HEK293 (cell line): ENCODE measurements around the gene PRKAB1.

ENCODE experiments used
- CTCF ChIA-PET: fragments of 350-600 bp; formaldehyde crosslinking; extraction: SDS; loops from one replicate; lab custom pipeline; 2021; ENCODE audit warnings: antibody characterized with exemption; lab: Yijun Ruan, JAX
- POLR2A ChIA-PET: fragments of 300-600 bp; formaldehyde crosslinking; extraction: SDS; loops from one replicate; lab custom pipeline; 2020; ENCODE audit warnings: antibody characterized with exemption, inconsistent platforms; lab: Yijun Ruan, JAX
- H3K27ac ChIP-seq: fragments of 200-500 bp; sonication (Bioruptor generic); 2 replicates; pipeline ENCODE4 v1.5.1; 2014; ENCODE audit warnings: low read depth, low read length, control low read depth, inconsistent platforms; ENCODE audit errors: extremely low read depth
- H3K36me3 ChIP-seq, 2 experiments: fragments of 200-500 bp in 1 of 2; sonication (Bioruptor generic) in 1 of 2; 1 replicate in 1 of 2; 2 replicates in 1 of 2; pipeline ENCODE4 v1.5.1; 2014 to 2017; ENCODE audit warnings: inconsistent platforms in 2 of 2, low read length in 2 of 2; ENCODE audit not compliant: control insufficient read depth in 2 of 2, insufficient read depth in 1 of 2
- H3K4me1 ChIP-seq: fragments of 200-500 bp; sonication (Bioruptor generic); 2 replicates; pipeline ENCODE4 v1.5.1; 2014; ENCODE audit warnings: mild to moderate bottlenecking, low read length, inconsistent platforms; ENCODE audit not compliant: control insufficient read depth, insufficient read depth
- H3K4me3 ChIP-seq: 2 replicates; pipeline ENCODE4 v1.5.1; 2011; ENCODE audit warnings: low read depth, mild to moderate bottlenecking, control low read depth, low read length, moderate library complexity
- H3K9me3 ChIP-seq: fragments of 200-500 bp; sonication (Bioruptor generic); 2 replicates; pipeline ENCODE4 v1.5.1; 2014; ENCODE audit warnings: low read depth, low read length, inconsistent platforms; ENCODE audit not compliant: control insufficient read depth, insufficient read depth
- BCL6B ChIP-seq: fragments of 450-650 bp; formaldehyde crosslinking; IDR thresholded peaks from 2 replicates; pipeline ENCODE4 v1.5.1; 2017; ENCODE audit warnings: missing biosample characterization, missing genetic modification characterization
- OSR2 ChIP-seq: fragments of 450-650 bp; formaldehyde crosslinking; IDR thresholded peaks from 2 replicates; pipeline ENCODE4 v1.5.1; 2016; ENCODE audit warnings: missing biosample characterization, missing genetic modification characterization
- SCRT1 ChIP-seq: fragments of 450-650 bp; formaldehyde crosslinking; IDR thresholded peaks from 2 replicates; pipeline ENCODE4 v1.5.1; 2016; ENCODE audit warnings: missing biosample characterization, missing genetic modification characterization, borderline replicate concordance
- SP7 ChIP-seq: fragments of 450-650 bp; formaldehyde crosslinking; IDR thresholded peaks from 2 replicates; pipeline ENCODE4 v1.5.1; 2016; ENCODE audit warnings: missing biosample characterization, missing genetic modification characterization
- ZFP37 ChIP-seq: fragments of 450-650 bp; formaldehyde crosslinking; IDR thresholded peaks from 2 replicates; pipeline ENCODE4 v1.5.1; 2016; ENCODE audit warnings: missing biosample characterization, missing genetic modification characterization
- ZNF138 ChIP-seq: fragments of 450-650 bp; formaldehyde crosslinking; IDR thresholded peaks from 2 replicates; pipeline ENCODE4 v1.5.1; 2016; ENCODE audit warnings: missing biosample characterization, missing genetic modification characterization, borderline replicate concordance
- ZNF157 ChIP-seq: fragments of 450-650 bp; formaldehyde crosslinking; IDR thresholded peaks from 2 replicates; pipeline ENCODE4 v1.5.1; 2016; ENCODE audit warnings: missing biosample characterization, missing genetic modification characterization
- ZNF221 ChIP-seq: fragments of 450-650 bp; formaldehyde crosslinking; IDR thresholded peaks from 2 replicates; pipeline ENCODE4 v1.5.1; 2017; ENCODE audit warnings: missing biosample characterization, missing genetic modification characterization, borderline replicate concordance
- ZNF341 ChIP-seq: fragments of 450-650 bp; formaldehyde crosslinking; IDR thresholded peaks from 2 replicates; pipeline ENCODE4; 2016; ENCODE audit warnings: low read depth, missing biosample characterization, missing genetic modification characterization
- ZNF624 ChIP-seq: fragments of 450-650 bp; formaldehyde crosslinking; IDR thresholded peaks from 2 replicates; pipeline ENCODE4 v1.5.1; 2017; ENCODE audit warnings: missing biosample characterization, missing genetic modification characterization
- ZNF670 ChIP-seq: fragments of 450-650 bp; formaldehyde crosslinking; IDR thresholded peaks from 2 replicates; pipeline ENCODE4 v1.5.1; 2016; ENCODE audit warnings: missing biosample characterization, missing genetic modification characterization, low read depth
- ZNF777 ChIP-seq: fragments of 450-650 bp; formaldehyde crosslinking; IDR thresholded peaks from 2 replicates; pipeline ENCODE4 v1.5.1; 2017; ENCODE audit warnings: missing biosample characterization, missing genetic modification characterization, borderline replicate concordance
- ZNF830 ChIP-seq: fragments of 450-650 bp; IDR thresholded peaks from 2 replicates; pipeline ENCODE4 v1.5.0; 2018; ENCODE audit warnings: missing biosample characterization, missing genetic modification characterization, low read depth, mild to moderate bottlenecking, moderate library complexity
- ZNF843 ChIP-seq: fragments of 450-650 bp; formaldehyde crosslinking; IDR thresholded peaks from 2 replicates; pipeline ENCODE4 v1.5.1; 2016; ENCODE audit warnings: missing biosample characterization, missing genetic modification characterization
- ZXDB ChIP-seq: fragments of 450-650 bp; formaldehyde crosslinking; IDR thresholded peaks from 2 replicates; pipeline ENCODE4 v1.5.1; 2016; ENCODE audit warnings: missing biosample characterization, missing genetic modification characterization
- TF ChIP-seq, protein P1 (sequence below): fragments of 450-650 bp; formaldehyde crosslinking; IDR thresholded peaks from 2 replicates; pipeline ENCODE4 v1.5.1; 2016; ENCODE audit warnings: missing biosample characterization, missing genetic modification characterization, borderline replicate concordance
- TF ChIP-seq, protein P2 (sequence below): fragments of 450-650 bp; formaldehyde crosslinking; IDR thresholded peaks from 2 replicates; pipeline ENCODE4 v1.5.1; 2016; ENCODE audit warnings: missing biosample characterization, missing genetic modification characterization
- TF ChIP-seq, protein P3 (sequence below): fragments of 450-650 bp; formaldehyde crosslinking; IDR thresholded peaks from 2 replicates; pipeline ENCODE4 v1.5.1; 2017; ENCODE audit warnings: missing biosample characterization, missing genetic modification characterization

Gene PRKAB1

DNA sequence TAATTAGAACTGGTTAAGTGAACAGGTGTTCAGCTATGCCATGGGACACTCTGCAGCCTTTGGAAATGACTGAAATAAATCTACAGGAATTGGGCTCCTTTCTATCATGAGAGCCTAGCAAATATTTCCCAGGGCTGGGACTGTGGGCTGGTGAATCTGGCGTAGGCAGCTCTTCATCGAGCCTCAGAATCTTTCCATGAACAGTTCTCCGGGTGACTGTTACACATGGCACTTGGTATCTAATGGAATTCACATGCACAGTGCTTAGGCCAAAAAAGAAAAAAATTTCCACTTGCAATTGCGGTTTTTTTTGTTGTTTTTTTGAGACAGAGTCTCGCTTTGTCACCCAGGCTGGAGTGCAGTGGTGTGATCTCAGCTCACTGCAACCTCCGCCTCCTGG, 32.1 kb downstream of the PRKAB1 start:
- Histone ChIP-seq H3K4me3 (no peak overlapping the region), H3K27ac (no peak overlapping the region), H3K36me3 (peaks cover 21 to 60% of the 10 kb centered on the region in 2 experiments), H3K9me3 (no peaks in the 10 kb centered on the region), H3K4me1 (no peaks in the 10 kb centered on the region)
- POLR2A ChIA-PET: no interaction called here
- TF ChIP-seq SCRT1 (no peak), ZXDB (no peak), ZNF138 (tag by site-specific recombination) (no peak), ZNF341 (tag by site-specific recombination) (no peak), ZNF830 (tag by site-specific recombination) (no peak), SP7 (tag by site-specific recombination) (no peak), OSR2 (tag by site-specific recombination) (no peak), ZNF843 (no peak), ZNF670 (no peak), ZNF157 (tag by site-specific recombination) (no peak), ZNF624 (no peak), ZNF221 (tag by site-specific recombination) (no peak), BCL6B (tag by site-specific recombination) (no peak), ZFP37 (tag by site-specific recombination) (no peak), ZNF777 (no peak)
- TF ChIP-seq, protein P1, sequence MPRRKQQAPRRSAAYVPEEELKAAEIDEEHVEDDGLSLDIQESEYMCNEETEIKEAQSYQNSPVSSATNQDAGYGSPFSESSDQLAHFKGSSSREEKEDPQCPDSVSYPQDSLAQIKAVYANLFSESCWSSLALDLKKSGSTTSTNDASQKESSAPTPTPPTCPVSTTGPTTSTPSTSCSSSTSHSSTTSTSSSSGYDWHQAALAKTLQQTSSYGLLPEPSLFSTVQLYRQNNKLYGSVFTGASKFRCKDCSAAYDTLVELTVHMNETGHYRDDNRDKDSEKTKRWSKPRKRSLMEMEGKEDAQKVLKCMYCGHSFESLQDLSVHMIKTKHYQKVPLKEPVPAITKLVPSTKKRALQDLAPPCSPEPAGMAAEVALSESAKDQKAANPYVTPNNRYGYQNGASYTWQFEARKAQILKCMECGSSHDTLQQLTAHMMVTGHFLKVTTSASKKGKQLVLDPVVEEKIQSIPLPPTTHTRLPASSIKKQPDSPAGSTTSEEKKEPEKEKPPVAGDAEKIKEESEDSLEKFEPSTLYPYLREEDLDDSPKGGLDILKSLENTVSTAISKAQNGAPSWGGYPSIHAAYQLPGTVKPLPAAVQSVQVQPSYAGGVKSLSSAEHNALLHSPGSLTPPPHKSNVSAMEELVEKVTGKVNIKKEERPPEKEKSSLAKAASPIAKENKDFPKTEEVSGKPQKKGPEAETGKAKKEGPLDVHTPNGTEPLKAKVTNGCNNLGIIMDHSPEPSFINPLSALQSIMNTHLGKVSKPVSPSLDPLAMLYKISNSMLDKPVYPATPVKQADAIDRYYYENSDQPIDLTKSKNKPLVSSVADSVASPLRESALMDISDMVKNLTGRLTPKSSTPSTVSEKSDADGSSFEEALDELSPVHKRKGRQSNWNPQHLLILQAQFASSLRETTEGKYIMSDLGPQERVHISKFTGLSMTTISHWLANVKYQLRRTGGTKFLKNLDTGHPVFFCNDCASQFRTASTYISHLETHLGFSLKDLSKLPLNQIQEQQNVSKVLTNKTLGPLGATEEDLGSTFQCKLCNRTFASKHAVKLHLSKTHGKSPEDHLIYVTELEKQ (tag by site-specific recombination): no peak
- TF ChIP-seq, protein P2, sequence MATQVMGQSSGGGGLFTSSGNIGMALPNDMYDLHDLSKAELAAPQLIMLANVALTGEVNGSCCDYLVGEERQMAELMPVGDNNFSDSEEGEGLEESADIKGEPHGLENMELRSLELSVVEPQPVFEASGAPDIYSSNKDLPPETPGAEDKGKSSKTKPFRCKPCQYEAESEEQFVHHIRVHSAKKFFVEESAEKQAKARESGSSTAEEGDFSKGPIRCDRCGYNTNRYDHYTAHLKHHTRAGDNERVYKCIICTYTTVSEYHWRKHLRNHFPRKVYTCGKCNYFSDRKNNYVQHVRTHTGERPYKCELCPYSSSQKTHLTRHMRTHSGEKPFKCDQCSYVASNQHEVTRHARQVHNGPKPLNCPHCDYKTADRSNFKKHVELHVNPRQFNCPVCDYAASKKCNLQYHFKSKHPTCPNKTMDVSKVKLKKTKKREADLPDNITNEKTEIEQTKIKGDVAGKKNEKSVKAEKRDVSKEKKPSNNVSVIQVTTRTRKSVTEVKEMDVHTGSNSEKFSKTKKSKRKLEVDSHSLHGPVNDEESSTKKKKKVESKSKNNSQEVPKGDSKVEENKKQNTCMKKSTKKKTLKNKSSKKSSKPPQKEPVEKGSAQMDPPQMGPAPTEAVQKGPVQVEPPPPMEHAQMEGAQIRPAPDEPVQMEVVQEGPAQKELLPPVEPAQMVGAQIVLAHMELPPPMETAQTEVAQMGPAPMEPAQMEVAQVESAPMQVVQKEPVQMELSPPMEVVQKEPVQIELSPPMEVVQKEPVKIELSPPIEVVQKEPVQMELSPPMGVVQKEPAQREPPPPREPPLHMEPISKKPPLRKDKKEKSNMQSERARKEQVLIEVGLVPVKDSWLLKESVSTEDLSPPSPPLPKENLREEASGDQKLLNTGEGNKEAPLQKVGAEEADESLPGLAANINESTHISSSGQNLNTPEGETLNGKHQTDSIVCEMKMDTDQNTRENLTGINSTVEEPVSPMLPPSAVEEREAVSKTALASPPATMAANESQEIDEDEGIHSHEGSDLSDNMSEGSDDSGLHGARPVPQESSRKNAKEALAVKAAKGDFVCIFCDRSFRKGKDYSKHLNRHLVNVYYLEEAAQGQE (tag by site-specific recombination): no peak
- TF ChIP-seq, protein P3, sequence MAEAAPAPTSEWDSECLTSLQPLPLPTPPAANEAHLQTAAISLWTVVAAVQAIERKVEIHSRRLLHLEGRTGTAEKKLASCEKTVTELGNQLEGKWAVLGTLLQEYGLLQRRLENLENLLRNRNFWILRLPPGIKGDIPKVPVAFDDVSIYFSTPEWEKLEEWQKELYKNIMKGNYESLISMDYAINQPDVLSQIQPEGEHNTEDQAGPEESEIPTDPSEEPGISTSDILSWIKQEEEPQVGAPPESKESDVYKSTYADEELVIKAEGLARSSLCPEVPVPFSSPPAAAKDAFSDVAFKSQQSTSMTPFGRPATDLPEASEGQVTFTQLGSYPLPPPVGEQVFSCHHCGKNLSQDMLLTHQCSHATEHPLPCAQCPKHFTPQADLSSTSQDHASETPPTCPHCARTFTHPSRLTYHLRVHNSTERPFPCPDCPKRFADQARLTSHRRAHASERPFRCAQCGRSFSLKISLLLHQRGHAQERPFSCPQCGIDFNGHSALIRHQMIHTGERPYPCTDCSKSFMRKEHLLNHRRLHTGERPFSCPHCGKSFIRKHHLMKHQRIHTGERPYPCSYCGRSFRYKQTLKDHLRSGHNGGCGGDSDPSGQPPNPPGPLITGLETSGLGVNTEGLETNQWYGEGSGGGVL (tag by site-specific recombination): no peak
- CTCF ChIA-PET: no interaction called here
